ENCODE data around the gene UFD1.

Gene UFD1

DNA sequence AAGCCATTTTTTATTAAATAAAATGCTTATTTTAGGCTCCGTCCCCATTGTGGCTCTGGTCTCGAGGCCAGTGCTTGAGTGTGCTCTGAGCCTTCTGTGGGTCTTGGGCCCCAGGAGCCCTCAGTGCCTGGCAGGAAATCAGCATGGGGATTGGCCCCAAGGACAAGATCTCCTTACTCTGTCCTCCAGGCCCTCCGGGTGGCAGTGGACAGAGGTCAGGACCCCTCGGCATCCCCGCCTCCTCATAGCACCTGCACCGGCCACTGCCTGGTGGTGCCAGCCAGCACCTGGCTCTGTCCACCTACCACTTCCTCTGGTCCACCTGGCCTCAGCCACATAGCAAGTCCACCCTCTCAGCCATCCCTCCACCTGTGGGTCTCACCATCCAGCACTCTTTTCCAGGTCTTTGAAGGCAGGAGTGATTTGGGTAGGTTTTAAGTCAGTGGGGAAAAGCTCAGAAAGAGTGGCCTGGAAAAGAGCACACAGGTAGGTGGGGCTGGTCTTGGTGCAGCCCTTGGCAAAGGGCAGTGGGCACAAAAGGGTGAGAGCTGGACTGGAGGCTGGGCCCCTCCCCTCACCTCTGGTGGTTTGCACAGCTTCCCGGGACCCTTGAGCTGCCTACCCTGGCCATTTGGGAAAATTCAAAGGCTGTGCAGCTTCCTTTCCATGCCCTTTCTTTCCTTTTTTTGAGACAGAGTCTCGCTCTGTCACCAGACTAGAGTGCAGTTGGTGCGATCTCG is 41.7 kb upstream of the UFD1 start:
- DNase-seq (ENCODE audit: insufficient read length, low spot score): no peak
- FAIRE-seq: no peak
- TF ChIP-seq POLR2A (IDR thresholded peaks at IDR 0.05; ENCODE audit: low read depth, low read length): no peak

DNA sequence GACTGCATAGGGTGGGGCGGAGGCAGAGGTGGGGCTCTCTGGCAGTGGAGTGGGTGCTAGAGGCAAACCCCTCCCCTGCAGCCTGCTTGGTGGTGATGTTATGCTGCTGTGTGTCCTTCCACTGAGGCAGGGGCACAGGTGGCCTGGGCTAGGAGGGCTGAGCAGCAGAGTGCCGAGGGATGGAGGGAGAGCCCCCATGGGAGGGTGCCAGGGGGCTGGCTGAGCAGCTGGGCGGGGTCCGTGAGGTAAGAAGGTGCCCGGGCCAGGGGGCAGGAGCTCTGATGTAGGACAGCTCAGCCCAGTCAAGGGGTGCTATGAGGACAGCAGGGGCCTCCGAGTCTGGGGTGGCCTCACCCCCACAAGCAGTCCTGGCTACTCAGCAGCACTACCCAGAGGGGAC is 41.0 kb upstream of the UFD1 start:
- DNase-seq (ENCODE audit: insufficient read length, low spot score) (no peak), FAIRE-seq (no peak)
- TF ChIP-seq POLR2A (IDR thresholded peaks at IDR 0.05; ENCODE audit: low read depth, low read length): no peak

GRCh38 chr22:19519041-19519926 is 40.3 kb upstream of the UFD1 start:
- no peak for FAIRE-seq
- no peak for DNase-seq (ENCODE audit: insufficient read length, low spot score)

DNA sequence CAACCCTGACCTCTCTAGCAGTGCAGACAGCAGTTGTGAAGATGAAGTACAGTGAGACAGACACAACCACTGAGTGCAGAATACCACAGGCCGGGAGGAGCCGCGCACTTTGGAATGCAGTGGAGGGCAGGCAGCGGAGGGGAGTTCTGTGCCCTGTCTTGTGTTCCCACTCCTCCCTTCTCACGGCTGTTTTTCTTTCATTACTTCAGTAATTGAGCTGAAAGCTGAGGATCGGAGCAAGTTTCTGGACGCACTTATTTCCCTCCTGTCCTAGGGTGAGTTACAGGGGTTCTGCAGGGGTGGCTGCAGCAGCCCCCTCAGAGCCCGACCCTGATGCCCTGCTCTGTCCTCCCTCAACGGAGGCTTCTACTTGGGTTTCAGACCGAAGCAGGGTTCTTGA is 39.6 kb upstream of the UFD1 start:
- DNase-seq (ENCODE audit: insufficient read length, low spot score) (no peak), FAIRE-seq (no peak)
- no peak for TF ChIP-seq POLR2A (IDR thresholded peaks at IDR 0.05; ENCODE audit: low read depth, low read length)

More at GRCh38 chr22:19519041-19519926, 40.3 kb upstream of the UFD1 start:
- TF ChIP-seq POLR2A (IDR thresholded peaks at IDR 0.05; ENCODE audit: low read depth, low read length): no peak

GRCh38 chr22:19517919-19518611 is 39.1 kb upstream of the UFD1 start:
- FAIRE-seq (no peak), DNase-seq (ENCODE audit: insufficient read length, low spot score) (no peak)
- no peak for TF ChIP-seq POLR2A (IDR thresholded peaks at IDR 0.05; ENCODE audit: low read depth, low read length)

DNA sequence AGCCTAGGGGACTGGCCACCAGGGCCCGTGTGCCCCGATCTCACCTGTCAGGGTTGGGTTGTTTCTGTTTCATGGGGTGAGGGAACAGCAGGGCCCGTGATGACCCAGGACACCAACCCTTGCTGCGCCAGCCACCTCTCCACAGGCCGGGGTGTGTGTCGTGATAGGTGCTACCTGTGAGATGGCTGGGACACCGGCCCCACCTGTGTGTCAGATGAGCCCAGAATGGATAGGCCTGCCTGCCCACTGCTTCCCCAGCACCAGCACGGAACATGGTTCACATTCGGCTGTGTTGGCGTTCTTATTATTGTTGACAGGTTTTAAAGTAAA is 38.1 kb upstream of the UFD1 start:
- no peak for FAIRE-seq
- no peak for DNase-seq (ENCODE audit: insufficient read length, low spot score)
- no peak for TF ChIP-seq POLR2A (IDR thresholded peaks at IDR 0.05; ENCODE audit: low read depth, low read length)

DNA sequence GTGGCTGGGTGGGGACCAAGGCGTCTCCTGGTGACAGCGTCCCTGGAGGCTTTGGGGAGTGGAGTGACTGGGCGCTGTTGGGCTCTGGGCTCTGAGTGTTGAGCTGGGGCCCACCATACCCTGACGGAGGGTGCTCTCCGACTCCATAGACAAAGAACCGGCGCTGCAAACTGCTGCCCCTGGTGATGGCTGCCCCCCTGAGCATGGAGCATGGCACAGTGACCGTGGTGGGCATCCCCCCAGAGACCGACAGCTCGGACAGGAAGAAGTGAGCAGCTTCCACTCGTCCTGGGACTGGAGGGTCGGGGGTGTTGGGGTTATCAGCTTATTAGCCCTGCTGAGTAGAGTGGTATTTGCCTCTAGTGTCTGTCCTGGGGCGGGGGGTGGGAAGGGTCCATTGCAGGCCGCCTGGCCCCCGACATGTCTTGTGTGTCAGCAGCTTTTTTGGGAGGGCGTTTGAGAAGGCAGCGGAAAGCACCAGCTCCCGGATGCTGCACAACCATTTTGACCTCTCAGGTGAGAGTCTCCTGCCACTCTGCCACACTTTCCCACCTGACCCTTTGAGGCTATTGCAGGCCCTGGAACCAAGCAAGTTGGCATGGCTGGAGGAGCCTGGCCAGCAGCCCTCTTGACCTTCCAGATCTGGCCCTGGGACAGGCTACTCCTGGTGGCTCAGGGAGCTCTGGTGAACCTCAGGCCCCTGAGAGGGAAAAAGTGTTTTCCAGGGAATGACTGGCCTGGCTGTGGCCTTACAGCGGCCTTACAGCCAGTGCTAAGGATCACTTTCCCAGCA is 37.6 kb upstream of the UFD1 start:
- no peak for DNase-seq (ENCODE audit: insufficient read length, low spot score)
- FAIRE-seq: no peak
- no peak for TF ChIP-seq POLR2A (IDR thresholded peaks at IDR 0.05; ENCODE audit: low read depth, low read length)

DNA sequence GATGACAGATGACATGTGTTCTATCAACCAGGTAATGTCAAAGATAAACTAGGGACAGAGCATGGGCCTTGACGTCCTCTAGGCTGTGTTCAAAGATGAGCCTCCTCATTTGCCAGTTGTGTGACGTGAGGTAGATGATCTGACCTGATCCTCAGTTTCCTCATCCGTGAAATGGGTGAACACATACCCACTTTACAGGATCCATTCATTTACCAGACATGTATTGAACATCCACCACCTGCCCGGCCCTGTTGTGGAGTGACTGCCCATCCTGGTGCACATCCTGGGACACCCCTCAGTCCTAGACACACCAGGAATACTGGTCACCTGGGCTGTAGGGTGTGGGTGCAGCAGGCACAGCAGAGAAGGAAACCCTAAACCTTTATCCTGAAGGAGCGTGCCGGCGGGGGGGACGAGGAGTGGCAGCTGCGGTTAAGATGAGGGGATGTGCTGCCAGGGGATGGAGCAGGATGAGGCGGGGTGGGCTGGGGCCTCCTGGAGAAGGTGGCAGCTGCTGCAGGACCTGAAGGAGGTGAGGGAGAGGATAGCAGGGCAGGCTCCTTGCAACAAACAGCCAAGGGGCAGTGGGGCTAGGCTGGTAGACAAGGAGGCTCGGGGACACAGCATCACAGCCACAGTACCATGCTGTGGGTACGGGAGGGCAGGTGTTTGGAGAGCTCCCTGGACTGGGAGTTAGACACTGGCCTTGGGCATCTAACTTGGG is 36.8 kb upstream of the UFD1 start:
- DNase-seq (ENCODE audit: insufficient read length, low spot score) (no peak), FAIRE-seq (no peak)
- TF ChIP-seq POLR2A (IDR thresholded peaks at IDR 0.05; ENCODE audit: low read depth, low read length): no peak

DNA sequence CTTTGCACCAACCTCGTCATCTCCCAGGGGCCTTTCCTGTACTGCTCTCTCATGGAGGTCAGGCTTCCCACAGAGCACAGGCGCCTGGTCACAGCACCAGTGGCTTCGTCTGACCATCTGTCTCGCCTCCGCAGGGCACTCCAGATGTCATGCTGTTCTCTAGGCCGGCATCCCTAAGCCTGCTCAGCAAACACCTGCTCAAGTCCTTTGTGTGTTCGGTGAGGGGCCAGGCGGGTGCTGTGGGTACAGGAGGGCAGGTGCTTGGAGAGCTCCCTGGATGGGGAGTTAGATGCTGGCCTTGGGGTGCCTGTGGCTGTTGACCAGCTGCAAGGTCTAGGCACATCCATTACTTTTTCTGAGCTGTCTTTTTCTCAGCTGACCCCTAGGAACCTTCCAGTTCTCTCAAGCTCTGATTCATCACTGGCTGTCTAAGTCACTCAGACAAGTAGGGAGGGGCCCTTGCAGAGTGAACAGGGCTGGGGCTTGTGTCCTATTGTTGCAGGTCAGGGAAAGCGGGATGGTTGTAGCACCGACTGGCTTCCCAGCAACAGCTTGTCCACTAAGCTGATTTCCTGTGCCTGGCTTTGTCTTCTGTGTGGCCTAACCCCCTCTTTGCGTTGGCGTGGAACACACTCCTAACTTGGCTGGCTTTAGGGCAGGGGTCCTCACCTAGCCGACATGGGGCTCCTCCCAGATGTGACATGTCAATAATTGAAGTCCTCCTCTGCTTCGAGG is 36.0 kb upstream of the UFD1 start:
- FAIRE-seq: no peak
- no peak for DNase-seq (ENCODE audit: insufficient read length, low spot score)
- no peak for TF ChIP-seq POLR2A (IDR thresholded peaks at IDR 0.05; ENCODE audit: low read depth, low read length)

- FAIRE-seq (no peak), DNase-seq (ENCODE audit: insufficient read length, low spot score) (no peak)
- no peak for TF ChIP-seq POLR2A (IDR thresholded peaks at IDR 0.05; ENCODE audit: low read depth, low read length)
Observed at GRCh38 chr22:19513823-19514222, 34.8 kb upstream of the UFD1 start.

DNA sequence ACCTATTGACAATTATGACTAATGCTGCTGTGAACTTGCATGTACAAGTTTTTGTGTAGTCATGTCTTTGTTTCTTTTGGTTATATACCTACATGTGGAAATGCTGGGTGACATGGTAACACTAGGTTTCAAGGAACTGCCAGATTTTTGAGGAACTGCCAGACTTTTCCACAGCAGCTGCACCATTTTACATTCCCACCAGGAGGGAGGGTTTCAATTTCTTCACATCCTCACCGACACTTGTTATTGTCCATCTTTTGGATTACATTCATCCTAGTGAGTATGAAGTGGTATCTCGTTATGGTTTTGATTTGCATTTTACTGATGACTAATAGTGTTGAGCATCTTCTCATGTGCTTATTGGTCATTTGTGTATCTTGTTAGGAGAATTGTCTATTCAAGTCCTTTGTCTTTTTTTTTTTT is 31.9 kb upstream of the UFD1 start:
- no peak for TF ChIP-seq POLR2A (IDR thresholded peaks at IDR 0.05; ENCODE audit: low read depth, low read length)
- DNase-seq (ENCODE audit: insufficient read length, low spot score) (no peak), FAIRE-seq (no peak)

DNA sequence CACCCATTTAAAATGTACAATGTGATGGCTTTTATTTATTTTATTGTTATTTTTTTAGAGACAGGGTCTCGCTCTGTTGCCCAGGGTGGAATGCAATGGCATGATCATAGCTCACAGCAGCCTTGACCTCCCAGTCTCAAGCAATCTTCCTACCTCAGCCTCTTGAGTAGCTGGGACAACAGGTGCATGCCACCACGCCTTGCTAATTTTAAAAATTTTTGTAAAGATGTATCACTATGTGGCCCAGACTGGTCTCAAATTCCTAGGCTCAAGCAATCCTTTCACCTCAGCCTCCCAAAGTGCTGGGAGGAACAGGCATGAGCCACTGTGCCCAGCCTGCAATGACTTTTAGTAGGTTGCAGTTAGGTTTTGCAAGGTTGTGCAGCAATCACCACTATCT is 30.9 kb upstream of the UFD1 start:
- no peak for TF ChIP-seq POLR2A (IDR thresholded peaks at IDR 0.05; ENCODE audit: low read depth, low read length)
- FAIRE-seq: no peak
- DNase-seq (ENCODE audit: insufficient read length, low spot score): no peak

Measured in H54 (cell line).